Omental fat pad (tissue), 4 donors: ENCODE measurements around the gene CHRM2. TPM values are rescaled to one million over a fixed set of nuclear protein-coding genes. Genes with fewer than 3 reads are reported as not detected.

Experiments
- ATAC-seq: fragments of 150-250 bp; one replicate; pipeline ENCODE4 v1.9.1; 2016; ENCODE audit warnings: mild to moderate bottlenecking, moderate library complexity; ENCODE audit not compliant: low FRiP score
- DNase-seq: peaks from one replicate; pipeline ENCODE4 v3.0.0-alpha.2; 2019; ENCODE audit warnings: low spot score
- CTCF ChIP-seq, 3 donors: fragments of 450-650 bp; IDR thresholded peaks; one replicate each; pipeline ENCODE4 v1.5.1; 2016 to 2017; ENCODE audit warnings: antibody characterized with exemption in 3 of 3, mild to moderate bottlenecking in 3 of 3, moderate library complexity in 2 of 3
- total RNA-seq, 4 donors: library from RNA; depleted of rRNA; stranded (reverse); fragments of >200 nt; gene quantifications; one replicate each; pipeline ENCODE4 v1.1.0, GENCODE V29; 2016

CHRM2 gene
- total RNA-seq, 4 donors from 2014 or later: 0.09 to 0.47 TPM; not detected in 2

- TF ChIP-seq CTCF (IDR thresholded peaks at IDR 0.05): no peak
- ATAC-seq (no peak), DNase-seq (no peak)
These were observed 157.7 kb downstream of the CHRM2 start for GRCh38 chr7:137026176-137026500.

- no peak for DNase-seq
- no peak for TF ChIP-seq CTCF (IDR thresholded peaks at IDR 0.05)
- ATAC-seq: no peak
These were observed 164.0 kb downstream of the CHRM2 start for GRCh38 chr7:137032436-137032835.

DNA sequence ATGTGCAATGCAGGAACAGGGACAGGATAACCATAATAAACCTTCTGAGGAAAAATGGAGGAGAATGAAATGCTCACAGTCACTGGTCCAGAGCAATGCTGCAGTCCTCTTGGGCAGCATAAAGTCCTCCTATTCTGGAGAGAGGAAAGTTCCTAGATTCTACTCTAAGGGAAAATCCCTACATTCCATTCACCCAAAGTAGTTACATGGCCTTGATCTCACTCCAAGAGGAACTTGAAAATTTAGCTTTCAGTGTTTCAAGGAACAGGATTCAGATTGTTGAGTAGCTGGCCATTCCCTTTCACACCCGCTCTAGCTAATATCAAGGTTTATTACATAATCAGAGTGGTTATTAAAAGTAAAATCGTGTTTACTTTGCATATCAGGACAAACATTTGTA, 168.3 kb downstream of the CHRM2 start:
- TF ChIP-seq CTCF (IDR thresholded peaks at IDR 0.05): no peak
- DNase-seq (no peak), ATAC-seq (no peak)

GRCh38 chr7:137038706-137039105, 170.3 kb downstream of the CHRM2 start:
- ATAC-seq (no peak), DNase-seq (no peak)
- no peak for TF ChIP-seq CTCF (IDR thresholded peaks at IDR 0.05)

GRCh38 chr7:137040745-137041144, 172.3 kb downstream of the CHRM2 start:
- ATAC-seq (no peak), DNase-seq (no peak)
- TF ChIP-seq CTCF (IDR thresholded peaks at IDR 0.05): no peak

GRCh38 chr7:137045573-137045972, 177.1 kb downstream of the CHRM2 start:
- no peak for TF ChIP-seq CTCF (IDR thresholded peaks at IDR 0.05)
- ATAC-seq: no peak
- DNase-seq: no peak

DNA sequence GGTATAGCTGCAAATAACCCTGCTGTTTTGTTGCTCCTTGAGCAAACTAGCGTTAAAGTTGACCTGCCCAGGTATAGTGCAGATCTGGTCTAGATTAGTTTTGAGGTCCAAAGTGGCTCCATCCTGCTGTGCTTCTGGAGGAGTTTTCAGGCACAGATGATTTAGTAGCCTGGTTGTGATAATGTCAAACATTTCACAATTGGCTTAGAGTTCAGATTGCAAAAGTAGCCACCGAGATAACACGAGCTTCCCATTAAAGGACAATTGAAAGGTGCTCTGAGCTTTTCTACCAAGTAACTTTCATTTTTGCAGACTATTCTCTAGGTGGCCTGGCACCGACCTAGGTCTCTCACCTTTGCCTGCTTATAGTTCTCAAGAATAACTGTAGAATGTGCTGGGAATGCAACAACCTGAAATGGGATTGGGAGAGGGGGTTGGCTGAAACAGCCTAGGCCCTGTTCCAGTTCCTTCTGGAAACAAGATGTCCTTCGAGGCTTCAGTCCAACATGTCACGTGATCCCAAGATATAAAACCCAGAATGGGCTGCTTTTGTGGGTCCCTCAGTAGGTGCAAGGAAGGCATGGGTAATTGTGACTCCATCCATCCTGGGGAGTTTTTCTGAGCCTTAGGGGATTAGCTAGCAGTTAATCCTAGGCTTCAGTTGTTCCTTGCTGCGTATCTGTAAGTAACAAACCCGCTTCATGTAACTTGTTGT, 201.0 kb downstream of the CHRM2 start:
- DNase-seq: no peak
- no peak for TF ChIP-seq CTCF (IDR thresholded peaks at IDR 0.05)
- ATAC-seq: no peak
